HG03045 (cell line): ENCODE measurements around the gene ITK.
A peak's percentile ranks its signal among the peaks of the same experiment; 100 is the strongest.
"Not testable (repeated sequence)": the region's sequence is repeated elsewhere in the genome, so short reads cannot be mapped to it uniquely, and the experiment has no call there.

Source experiments
- ATAC-seq: cut with Tn5 transposase; IDR thresholded peaks from one replicate; pipeline ENCODE4 v1.9.1; 2021; ENCODE audit warnings: mild to moderate bottlenecking, moderate library complexity; ENCODE audit not compliant: unreplicated experiment

The ITK gene

GRCh38 chr5:157244704-157245103 is 64.1 kb downstream of the ITK start:
- not testable (repeated sequence) for ATAC-seq

- ATAC-seq, result no peak
These were observed 64.8 kb downstream of the ITK start for GRCh38 chr5:157245476-157245875.

DNA sequence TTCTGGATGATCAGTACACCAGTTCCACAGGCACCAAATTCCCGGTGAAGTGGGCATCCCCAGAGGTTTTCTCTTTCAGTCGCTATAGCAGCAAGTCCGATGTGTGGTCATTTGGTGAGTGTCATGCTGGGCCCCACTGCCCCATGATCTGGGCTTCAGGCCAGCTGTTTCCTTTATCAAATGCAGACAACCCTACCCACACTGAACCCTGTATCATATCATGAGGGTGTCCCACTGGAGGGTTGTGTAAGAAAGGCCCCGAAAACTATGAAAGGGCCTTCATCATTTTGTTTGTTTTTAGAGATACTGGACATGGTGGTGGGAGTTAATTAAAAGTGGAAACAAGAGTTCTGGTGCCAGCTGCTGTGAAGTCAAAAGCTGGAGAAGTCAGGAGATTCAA is 65.2 kb downstream of the ITK start:
- ATAC-seq, result no peak

- ATAC-seq, result no peak
These were observed 66.6 kb downstream of the ITK start for GRCh38 chr5:157247267-157247666.

DNA sequence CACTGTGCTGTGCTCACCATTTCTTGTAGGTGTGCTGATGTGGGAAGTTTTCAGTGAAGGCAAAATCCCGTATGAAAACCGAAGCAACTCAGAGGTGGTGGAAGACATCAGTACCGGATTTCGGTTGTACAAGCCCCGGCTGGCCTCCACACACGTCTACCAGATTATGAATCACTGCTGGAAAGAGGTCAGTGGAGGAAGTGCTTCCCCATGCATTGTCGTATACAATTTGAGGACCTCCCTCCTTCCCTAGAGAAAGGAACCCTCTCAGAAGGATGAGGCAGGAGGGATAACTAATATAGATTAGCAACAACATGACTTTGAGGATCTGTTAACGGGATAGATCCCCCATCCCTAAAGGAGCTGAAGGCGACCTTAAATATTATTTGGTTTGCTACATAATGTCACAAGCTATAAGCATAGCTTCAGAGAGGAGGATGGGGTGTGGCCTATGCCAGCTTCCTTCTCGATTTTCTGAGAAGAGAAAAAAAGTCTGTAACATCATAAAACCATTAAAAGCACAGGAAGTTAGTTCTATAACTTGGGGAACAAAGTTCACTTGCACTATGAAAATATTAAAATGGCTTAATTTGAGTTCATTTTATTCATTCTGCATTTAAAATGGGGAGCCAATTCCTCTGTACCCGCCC is 68.3 kb downstream of the ITK start:
- ATAC-seq, result no peak

GRCh38 chr5:157252711-157253465 is 72.2 kb downstream of the ITK start:
- peak; percentile 80 for ATAC-seq

GRCh38 chr5:157253547-157253946 is 72.9 kb downstream of the ITK start:
- peak; percentile 60 for ATAC-seq

DNA sequence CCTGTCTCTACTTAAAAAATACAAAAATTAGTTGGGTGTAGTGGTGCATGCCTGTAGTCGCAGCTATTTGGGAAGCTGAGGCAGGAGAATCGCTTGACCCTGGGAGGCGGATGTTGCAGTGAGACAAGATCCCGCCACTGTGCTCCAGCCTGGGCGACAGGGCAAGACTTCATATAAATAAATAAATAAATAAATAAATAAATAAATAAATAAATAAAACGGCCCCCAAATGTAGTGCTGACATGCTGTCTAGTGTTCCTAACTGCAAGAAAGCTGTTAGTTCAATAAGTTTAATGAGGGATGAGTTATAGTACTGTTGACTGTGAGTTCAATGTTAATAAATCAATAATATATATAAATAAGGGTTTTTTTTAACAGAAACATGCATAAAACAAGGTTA is 77.8 kb downstream of the ITK start:
- ATAC-seq, result no peak

GRCh38 chr5:157259699-157260098 is 79.1 kb downstream of the ITK start:
- no peak for ATAC-seq

- no peak for ATAC-seq
These were observed 83.0 kb downstream of the ITK start for GRCh38 chr5:157263496-157264090.

DNA sequence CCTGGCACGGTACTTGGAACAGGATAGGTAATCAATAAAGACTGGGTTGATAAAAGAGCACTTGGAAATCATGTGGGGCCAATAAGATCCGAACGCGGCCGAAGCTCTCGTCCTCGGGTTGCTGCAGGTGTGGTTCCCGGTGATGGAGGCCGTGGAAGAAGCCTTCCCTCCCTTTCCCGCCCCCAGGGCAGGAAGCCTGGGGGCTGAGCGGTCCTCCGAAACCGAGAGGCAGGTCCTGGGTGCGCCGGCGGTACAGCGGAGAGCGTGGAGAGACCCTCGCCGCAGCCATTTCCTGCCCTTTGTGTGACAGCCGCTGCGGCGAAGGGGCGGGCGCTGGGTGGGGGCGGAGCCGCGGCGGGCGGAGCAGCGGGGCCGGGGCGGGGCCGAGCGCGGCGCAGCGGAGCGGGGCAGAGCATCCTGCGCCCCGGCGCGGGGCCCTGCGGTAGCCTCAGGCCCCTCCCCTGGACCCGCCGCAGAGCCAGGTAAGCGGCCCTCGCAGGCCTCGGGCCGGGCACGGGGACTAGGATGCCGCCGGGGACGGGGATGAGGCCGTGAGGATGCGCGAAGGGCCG is 85.2 kb downstream of the ITK start, which contains the start of gene CYFIP2:
CYFIP2 (plus strand) TSS at position 410 of the 572 bp plus-strand sequence. CDS start 19,239 bp downstream, outside the sequence.
- ATAC-seq, result peak; percentile 91

DNA sequence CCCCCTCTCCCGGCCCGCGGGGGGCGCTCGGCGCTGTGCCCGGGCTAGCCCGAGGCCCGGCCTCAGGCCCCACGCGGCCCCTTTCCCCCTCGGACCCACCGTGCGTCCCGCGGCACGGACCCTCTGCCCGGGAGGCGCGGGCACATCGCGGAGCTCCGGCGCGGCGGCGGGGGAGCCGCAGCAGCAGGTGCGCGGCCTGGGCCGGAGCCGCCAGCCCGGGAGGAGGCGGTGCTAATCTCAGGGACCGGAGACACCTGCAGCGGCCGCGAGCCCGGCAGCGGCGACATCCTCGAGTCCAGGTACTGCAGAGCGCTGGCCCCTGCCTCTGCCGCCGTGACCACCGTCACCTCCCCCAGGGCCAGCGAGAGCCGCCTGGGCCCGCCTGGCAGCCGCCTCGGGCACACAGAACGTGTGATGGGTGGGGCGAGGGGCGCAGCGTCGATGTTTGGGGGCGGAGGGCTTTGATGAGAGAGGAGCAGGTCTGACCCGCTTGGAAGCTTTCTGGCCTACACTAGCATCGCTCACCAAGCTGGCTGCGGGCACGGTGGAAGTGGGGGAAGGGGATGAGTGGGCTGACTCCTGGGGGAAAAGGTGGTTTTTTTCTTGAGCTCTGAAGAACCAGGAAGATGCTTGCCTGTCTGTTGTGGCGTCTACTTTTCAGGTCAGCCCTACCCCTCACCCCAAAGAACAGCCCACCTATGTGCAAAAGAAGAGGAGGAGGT is 85.8 kb downstream of the ITK start:
- peak; percentile 57 for ATAC-seq

GRCh38 chr5:157267025-157267424 is 86.4 kb downstream of the ITK start:
- no peak for ATAC-seq

GRCh38 chr5:157267761-157268480 is 87.3 kb downstream of the ITK start:
- ATAC-seq, result no peak

DNA sequence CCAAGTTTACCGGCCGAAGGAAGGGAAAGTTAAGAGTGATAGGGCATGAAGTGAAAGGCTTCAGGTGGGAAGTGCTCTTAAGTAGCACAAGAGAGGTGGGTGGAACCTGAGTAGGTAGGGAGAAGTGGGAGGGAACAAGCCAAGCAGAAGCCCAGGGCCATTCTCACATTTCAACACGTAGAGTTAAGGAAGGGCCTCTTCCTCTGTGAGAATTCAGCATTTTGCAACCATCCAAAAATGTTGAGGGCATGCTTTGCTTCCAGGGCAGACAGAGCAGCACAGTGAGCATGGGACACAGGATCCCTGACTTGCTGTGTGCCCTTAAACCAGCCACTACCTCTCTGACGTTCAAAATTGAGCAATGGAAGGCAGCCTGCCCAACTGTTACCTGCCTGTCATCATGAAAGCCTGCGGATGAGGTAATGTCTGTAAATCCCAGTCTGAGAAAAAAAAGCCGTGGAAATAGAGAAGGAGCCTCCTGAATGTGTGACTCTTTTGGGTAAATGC is 88.6 kb downstream of the ITK start:
- ATAC-seq, result no peak

DNA sequence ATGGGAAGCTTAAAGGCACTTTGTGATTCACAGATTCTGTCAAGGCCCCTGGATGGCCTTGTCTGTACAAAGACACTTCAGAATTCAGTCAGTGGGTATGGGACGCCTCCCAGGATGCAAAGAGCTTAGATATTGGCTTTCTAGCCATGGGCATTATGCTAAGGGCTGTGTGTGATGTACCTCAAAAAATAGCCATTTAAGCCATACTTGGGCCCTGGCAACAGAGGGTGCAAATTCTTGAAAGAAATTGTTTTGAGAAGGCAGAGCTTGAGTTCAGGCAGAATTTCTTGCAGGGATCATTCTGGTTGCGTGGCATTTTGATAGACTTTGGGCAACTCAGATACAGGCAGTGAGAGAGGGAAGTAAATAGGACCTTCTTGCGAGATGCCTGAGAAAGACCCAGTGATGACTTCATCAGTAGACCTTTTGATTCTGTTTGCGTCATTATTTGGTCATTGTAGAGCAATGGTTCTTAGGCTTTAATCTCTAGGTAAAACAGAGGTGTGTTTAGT is 89.2 kb downstream of the ITK start:
- ATAC-seq, result no peak

DNA sequence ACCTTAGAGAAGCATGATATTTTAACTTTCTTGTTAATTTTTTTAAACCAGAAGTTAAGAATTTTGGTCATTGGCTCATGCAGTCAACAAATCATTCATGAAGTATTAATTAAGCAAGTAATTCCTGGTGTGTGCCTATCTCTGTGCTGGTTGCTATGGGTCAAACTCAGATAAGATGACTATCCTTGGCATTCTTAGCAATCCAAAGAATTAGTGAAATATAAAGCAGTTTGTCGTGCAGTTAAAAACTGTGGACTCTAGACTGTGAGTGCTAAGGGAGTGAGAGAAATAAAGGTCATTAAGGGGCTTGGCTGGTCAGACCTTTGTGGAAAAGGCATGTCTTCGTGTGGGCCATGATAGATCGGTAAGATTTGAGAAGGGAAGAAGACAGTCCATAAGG is 90.1 kb downstream of the ITK start:
- ATAC-seq, result no peak

- ATAC-seq, result peak; percentile 89
These were observed 91.2 kb downstream of the ITK start for GRCh38 chr5:157271740-157272271.

DNA sequence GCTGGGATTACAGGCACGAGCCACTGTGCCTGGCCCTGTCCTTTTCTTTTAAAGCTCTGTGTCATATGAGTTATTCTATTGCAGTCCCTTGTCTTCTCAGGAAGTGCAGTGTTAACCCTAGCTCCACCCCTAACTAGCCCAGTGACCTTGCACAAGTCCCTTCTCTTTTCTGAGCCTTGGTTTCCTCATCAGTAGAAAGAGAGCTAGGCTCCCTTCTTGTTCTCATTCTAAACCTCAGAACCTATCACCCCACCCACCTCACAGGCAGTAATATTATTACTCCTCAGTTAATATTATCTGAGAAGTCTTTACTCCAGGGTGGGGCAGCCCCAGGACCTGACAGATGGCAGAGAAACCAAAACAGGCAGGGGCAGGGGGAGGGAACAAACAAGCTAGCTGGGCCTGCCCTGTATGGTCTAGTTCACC is 92.5 kb downstream of the ITK start:
- ATAC-seq, result peak; percentile 48

GRCh38 chr5:157275403-157275802 is 94.8 kb downstream of the ITK start:
- ATAC-seq, result no peak
